ENCODE results near the gene GNRH2. TPM values are rescaled to one million over a fixed set of nuclear protein-coding genes. Genes with fewer than 3 reads are reported as not detected.

Gene GNRH2
- total and polyA plus RNA-seq, 2 of the 8 experiments (the other 6 are each of a cell fraction or from before 2014, with no cell fraction given), result 0.09 to 0.82 TPM

GRCh38 chr20:3046677-3047462 is 3.4 kb downstream of the GNRH2 start (continued):
- TF ChIP-seq GTF2F1 (IDR thresholded peaks at IDR 0.05; ENCODE audit: borderline replicate concordance, low read depth, low read length), result no peak
- TF ChIP-seq EP300 (IDR thresholded peaks at IDR 0.05; ENCODE audit: borderline replicate concordance in 1 of 2, low read depth in 2 of 2, low read length in 2 of 2), result no peak
- TF ChIP-seq, protein P1, sequence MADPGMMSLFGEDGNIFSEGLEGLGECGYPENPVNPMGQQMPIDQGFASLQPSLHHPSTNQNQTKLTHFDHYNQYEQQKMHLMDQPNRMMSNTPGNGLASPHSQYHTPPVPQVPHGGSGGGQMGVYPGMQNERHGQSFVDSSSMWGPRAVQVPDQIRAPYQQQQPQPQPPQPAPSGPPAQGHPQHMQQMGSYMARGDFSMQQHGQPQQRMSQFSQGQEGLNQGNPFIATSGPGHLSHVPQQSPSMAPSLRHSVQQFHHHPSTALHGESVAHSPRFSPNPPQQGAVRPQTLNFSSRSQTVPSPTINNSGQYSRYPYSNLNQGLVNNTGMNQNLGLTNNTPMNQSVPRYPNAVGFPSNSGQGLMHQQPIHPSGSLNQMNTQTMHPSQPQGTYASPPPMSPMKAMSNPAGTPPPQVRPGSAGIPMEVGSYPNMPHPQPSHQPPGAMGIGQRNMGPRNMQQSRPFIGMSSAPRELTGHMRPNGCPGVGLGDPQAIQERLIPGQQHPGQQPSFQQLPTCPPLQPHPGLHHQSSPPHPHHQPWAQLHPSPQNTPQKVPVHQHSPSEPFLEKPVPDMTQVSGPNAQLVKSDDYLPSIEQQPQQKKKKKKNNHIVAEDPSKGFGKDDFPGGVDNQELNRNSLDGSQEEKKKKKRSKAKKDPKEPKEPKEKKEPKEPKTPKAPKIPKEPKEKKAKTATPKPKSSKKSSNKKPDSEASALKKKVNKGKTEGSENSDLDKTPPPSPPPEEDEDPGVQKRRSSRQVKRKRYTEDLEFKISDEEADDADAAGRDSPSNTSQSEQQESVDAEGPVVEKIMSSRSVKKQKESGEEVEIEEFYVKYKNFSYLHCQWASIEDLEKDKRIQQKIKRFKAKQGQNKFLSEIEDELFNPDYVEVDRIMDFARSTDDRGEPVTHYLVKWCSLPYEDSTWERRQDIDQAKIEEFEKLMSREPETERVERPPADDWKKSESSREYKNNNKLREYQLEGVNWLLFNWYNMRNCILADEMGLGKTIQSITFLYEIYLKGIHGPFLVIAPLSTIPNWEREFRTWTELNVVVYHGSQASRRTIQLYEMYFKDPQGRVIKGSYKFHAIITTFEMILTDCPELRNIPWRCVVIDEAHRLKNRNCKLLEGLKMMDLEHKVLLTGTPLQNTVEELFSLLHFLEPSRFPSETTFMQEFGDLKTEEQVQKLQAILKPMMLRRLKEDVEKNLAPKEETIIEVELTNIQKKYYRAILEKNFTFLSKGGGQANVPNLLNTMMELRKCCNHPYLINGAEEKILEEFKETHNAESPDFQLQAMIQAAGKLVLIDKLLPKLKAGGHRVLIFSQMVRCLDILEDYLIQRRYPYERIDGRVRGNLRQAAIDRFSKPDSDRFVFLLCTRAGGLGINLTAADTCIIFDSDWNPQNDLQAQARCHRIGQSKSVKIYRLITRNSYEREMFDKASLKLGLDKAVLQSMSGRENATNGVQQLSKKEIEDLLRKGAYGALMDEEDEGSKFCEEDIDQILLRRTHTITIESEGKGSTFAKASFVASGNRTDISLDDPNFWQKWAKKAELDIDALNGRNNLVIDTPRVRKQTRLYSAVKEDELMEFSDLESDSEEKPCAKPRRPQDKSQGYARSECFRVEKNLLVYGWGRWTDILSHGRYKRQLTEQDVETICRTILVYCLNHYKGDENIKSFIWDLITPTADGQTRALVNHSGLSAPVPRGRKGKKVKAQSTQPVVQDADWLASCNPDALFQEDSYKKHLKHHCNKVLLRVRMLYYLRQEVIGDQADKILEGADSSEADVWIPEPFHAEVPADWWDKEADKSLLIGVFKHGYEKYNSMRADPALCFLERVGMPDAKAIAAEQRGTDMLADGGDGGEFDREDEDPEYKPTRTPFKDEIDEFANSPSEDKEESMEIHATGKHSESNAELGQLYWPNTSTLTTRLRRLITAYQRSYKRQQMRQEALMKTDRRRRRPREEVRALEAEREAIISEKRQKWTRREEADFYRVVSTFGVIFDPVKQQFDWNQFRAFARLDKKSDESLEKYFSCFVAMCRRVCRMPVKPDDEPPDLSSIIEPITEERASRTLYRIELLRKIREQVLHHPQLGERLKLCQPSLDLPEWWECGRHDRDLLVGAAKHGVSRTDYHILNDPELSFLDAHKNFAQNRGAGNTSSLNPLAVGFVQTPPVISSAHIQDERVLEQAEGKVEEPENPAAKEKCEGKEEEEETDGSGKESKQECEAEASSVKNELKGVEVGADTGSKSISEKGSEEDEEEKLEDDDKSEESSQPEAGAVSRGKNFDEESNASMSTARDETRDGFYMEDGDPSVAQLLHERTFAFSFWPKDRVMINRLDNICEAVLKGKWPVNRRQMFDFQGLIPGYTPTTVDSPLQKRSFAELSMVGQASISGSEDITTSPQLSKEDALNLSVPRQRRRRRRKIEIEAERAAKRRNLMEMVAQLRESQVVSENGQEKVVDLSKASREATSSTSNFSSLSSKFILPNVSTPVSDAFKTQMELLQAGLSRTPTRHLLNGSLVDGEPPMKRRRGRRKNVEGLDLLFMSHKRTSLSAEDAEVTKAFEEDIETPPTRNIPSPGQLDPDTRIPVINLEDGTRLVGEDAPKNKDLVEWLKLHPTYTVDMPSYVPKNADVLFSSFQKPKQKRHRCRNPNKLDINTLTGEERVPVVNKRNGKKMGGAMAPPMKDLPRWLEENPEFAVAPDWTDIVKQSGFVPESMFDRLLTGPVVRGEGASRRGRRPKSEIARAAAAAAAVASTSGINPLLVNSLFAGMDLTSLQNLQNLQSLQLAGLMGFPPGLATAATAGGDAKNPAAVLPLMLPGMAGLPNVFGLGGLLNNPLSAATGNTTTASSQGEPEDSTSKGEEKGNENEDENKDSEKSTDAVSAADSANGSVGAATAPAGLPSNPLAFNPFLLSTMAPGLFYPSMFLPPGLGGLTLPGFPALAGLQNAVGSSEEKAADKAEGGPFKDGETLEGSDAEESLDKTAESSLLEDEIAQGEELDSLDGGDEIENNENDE (IDR thresholded peaks at IDR 0.05; ENCODE audit: insufficient replicate concordance, low read length), result no peak

Data from H1 (cell line).